ENCODE data around the gene ARHGEF18.
"Not testable (repeated sequence)": the region's sequence is repeated elsewhere in the genome, so short reads cannot be mapped to it uniquely, and the experiment has no call there.

GRCh38 chr19:7346997-7347396 is 1.7 kb upstream of the ARHGEF18 start:
- TF ChIP-seq REST (IDR thresholded peaks at IDR 0.05; ENCODE audit: borderline replicate concordance); POLR2AphosphoS5 (IDR thresholded peaks at IDR 0.05); SMC3 (conservative IDR thresholded peaks at IDR 0.05; ENCODE audit: poor library complexity); EZH2 (IDR thresholded peaks at IDR 0.05; ENCODE audit: borderline replicate concordance, insufficient read depth, low read length, poor library complexity, severe bottlenecking); EP300 (conservative IDR thresholded peaks at IDR 0.05; ENCODE audit: poor library complexity, severe bottlenecking): not testable (repeated sequence)
- TF ChIP-seq, protein P1, sequence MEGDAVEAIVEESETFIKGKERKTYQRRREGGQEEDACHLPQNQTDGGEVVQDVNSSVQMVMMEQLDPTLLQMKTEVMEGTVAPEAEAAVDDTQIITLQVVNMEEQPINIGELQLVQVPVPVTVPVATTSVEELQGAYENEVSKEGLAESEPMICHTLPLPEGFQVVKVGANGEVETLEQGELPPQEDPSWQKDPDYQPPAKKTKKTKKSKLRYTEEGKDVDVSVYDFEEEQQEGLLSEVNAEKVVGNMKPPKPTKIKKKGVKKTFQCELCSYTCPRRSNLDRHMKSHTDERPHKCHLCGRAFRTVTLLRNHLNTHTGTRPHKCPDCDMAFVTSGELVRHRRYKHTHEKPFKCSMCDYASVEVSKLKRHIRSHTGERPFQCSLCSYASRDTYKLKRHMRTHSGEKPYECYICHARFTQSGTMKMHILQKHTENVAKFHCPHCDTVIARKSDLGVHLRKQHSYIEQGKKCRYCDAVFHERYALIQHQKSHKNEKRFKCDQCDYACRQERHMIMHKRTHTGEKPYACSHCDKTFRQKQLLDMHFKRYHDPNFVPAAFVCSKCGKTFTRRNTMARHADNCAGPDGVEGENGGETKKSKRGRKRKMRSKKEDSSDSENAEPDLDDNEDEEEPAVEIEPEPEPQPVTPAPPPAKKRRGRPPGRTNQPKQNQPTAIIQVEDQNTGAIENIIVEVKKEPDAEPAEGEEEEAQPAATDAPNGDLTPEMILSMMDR (IDR thresholded peaks at IDR 0.05; ENCODE audit: poor library complexity, severe bottlenecking): not testable (repeated sequence)
